HUDEP-2 (cell line): ENCODE measurements around the gene NES.

ENCODE experiments used
- DNase-seq, 76 experiments: peaks; one replicate each; lab custom pipeline; 2025; ENCODE audit not compliant: unreplicated experiment in 76 of 76; lab: John Stamatoyannopoulos, UW

NES gene

GRCh38 chr1:156665539-156665938, 11.7 kb downstream of the NES start:
- no peak for DNase-seq

GRCh38 chr1:156664767-156665411, 12.3 kb downstream of the NES start:
- no peak for DNase-seq

GRCh38 chr1:156664046-156664766, 13.0 kb downstream of the NES start:
- no peak for DNase-seq

- no peak for DNase-seq
Measured at GRCh38 chr1:156663178-156663577, 14.0 kb downstream of the NES start.

DNA sequence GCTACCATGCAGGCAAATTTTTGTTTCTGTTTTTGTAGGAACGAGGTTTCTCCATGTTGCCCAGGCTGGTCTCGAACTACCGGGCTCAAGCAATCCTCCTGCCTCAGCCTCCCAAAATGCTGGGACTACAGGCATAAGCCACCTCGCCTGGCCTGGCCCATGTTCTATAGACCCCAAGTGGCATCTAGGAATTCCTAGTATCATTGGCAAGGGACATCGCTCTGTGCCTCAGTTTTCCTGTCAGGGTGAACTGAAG, 14.5 kb downstream of the NES start:
- DNase-seq = no peak

- no peak for DNase-seq
Measured at GRCh38 chr1:156662005-156662799, 15.0 kb downstream of the NES start.

GRCh38 chr1:156660752-156661112, 16.5 kb downstream of the NES start:
- no peak for DNase-seq

DNA sequence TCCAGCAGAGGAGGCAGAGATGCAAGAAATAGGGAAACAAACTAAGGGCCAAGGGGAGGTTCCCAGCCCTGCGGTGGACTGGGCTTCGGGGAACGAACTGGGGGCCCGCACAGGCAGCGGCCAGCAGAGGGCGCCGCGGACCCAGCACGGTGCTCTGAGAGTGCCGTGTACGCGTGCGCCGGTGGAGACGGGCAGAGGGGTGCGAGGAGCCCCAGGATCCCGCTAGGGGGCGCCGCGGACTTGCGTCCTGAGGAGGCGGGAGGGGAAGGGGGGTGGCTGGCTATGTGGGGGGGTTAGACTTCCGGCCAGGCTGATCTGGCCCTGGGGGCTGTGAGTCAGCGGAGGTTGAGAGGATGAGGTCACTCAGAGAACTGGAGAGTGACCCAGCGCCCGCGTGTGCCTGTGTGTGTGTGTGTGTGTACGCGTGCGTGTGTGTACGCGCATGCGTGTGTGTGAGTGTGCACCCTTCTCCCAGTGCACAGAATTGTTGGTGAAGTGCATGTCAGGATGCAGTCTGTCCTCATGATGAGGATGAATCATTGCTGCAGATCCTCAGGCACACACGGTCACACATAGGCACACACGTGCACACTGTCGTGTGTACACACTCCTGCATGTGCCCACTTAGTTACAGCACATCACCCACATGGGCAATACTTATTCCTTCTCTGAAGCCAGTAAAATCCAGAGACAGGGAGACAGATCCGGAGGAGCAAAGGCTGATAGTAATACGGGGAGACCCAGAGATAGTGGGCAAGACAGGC, 17.0 kb downstream of the NES start:
- DNase-seq = peak in 73 of 76 experiments; percentile 30 to 96 (median 87)

- DNase-seq = no peak
Measured at GRCh38 chr1:156659661-156659987, 17.6 kb downstream of the NES start.

DNA sequence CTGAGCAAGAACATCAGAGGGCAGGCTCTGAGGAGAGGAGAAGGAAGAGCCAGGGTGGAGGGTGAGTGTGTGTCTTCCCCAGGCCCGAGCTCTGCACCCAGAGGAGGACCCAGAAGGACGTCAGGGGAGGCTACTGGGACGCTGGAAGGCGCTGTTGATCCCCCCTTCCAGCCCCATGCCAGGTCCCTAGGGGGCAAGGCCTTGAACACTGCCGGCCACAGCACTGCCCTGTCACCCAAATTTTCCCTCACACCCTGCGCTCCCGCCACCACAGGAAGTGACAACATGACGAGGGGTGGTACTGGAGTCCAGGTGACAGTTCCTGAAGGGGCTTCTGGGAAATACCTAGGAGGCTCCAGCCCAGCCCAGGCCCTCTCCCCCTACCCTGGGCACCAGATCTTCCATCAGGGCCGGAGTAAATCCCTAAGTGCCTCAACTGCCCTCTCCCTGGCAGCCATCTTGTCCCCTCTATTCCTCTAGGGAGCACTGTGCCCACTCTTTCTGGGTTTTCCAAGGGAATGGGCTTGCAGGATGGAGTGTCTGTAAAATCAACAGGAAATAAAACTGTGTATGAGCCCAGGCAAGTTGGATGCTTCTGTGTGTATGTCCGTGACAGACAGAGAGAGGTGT, 18.1 kb downstream of the NES start:
- DNase-seq = no peak

- DNase-seq = no peak
Measured at GRCh38 chr1:156658496-156658895, 18.7 kb downstream of the NES start.

DNA sequence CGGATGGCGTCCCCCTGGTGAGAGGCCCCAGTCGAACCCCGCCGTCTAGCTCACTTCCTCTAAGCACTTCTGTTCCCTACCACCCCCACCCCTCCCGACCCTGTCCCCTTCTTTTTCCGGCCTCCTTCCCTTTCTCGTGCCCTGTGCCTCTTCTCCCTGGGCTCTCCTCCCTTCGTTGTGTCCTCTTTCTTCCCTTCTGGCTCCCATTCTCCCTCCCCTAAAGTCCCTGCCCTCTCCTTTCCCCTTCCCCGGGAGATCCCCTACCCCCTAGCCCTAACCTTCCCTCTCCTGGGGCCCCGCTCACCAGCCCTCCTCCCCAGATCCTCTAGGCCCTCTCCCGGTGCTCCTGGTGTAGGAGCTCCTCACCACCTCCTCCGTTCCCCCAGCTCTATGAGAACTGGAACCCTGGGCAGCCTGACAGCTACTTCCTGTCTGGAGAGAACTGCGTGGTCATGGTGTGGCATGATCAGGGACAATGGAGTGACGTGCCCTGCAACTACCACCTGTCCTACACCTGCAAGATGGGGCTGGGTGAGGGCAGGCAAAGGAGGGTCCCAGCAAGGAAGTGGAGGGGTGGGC, 19.4 kb downstream of the NES start:
- no peak for DNase-seq

GRCh38 chr1:156656806-156657740, 20.1 kb downstream of the NES start:
- DNase-seq = peak in 55 of 76 experiments; percentile 2 to 70 (median 42)

DNA sequence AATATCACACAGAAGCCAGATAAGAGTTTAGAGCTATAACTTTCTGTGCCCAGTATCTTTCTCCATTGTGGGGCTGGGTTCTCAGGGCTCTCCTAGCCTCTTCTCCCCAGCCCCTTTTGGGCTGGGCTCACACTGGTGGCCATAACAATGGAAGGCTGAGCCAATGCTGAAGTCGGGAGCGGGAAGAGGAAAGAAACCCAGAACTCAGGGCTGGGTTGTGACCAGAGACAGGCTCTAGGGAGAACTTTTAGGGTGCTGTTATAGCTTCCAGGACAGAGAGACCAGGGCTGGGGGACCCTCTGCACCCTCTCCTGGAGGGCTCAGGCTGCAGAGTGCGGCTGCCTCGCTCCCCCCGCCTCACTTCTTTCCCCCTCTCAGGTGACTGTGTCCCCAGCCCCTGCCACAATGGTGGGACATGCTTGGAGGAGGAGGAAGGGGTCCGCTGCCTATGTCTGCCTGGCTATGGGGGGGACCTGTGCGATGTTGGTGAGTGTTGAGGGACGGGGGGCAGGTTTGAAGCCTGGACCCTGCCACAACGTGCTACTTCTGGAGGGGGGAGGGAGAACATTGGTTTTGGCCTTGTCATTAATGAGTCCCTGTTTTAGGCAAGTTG, 21.2 kb downstream of the NES start:
- DNase-seq = no peak

- DNase-seq = no peak
Measured at GRCh38 chr1:156655151-156655903, 21.9 kb downstream of the NES start.

DNA sequence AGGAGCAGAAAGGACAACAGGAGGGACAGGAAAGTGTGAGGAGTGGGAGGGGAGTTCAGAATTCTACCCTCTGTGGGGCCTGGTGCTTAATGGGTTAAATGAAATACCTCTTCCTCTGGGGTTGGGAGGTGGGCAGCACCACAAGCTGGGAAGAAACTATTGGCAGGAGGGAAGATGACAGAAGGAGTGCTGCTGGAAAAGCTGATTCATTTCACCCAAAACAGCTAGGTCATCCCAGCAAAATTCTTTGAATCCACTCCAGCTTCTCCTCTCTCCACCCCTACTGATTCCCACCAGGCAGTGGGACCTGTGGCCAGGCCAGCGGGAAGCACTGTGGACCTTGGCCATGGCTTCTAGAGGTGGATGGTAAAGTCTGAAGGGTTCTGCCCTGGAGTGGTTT, 22.5 kb downstream of the NES start:
- no peak for DNase-seq

- DNase-seq = no peak
Measured at GRCh38 chr1:156652992-156653355, 24.2 kb downstream of the NES start.
